ENCODE data around the gene PDHX.
"Not testable (repeated sequence)": the region's sequence is repeated elsewhere in the genome, so short reads cannot be mapped to it uniquely, and the experiment has no call there.

The PDHX gene

GRCh38 chr11:35017528-35018342 lies 101.3 kb downstream of the PDHX start:
- Histone ChIP-seq H3K9ac (no peak overlapping the region), H2AFZ (no peak overlapping the region), H3K36me3 (ENCODE audit: control insufficient read depth, insufficient read depth, low read length) (no peaks in the 10 kb centered on the region), H3K4me3 (ENCODE audit: low read depth, low read length) (no peak overlapping the region), H3K27ac (no peak overlapping the region), H3K4me1 (no peaks in the 10 kb centered on the region), H3K27me3 (ENCODE audit: control insufficient read depth, insufficient read depth, low read length) (no peaks in the 10 kb centered on the region), H3K9me3 (ENCODE audit: control insufficient read depth, low read length) (no peaks in the 10 kb centered on the region), H3K4me2 (ENCODE audit: low read length) (no peak overlapping the region), H3K79me2 (no peaks in the 10 kb centered on the region)
- TF ChIP-seq, protein P1, sequence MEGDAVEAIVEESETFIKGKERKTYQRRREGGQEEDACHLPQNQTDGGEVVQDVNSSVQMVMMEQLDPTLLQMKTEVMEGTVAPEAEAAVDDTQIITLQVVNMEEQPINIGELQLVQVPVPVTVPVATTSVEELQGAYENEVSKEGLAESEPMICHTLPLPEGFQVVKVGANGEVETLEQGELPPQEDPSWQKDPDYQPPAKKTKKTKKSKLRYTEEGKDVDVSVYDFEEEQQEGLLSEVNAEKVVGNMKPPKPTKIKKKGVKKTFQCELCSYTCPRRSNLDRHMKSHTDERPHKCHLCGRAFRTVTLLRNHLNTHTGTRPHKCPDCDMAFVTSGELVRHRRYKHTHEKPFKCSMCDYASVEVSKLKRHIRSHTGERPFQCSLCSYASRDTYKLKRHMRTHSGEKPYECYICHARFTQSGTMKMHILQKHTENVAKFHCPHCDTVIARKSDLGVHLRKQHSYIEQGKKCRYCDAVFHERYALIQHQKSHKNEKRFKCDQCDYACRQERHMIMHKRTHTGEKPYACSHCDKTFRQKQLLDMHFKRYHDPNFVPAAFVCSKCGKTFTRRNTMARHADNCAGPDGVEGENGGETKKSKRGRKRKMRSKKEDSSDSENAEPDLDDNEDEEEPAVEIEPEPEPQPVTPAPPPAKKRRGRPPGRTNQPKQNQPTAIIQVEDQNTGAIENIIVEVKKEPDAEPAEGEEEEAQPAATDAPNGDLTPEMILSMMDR (IDR thresholded peaks at IDR 0.05), result no peak

DNA sequence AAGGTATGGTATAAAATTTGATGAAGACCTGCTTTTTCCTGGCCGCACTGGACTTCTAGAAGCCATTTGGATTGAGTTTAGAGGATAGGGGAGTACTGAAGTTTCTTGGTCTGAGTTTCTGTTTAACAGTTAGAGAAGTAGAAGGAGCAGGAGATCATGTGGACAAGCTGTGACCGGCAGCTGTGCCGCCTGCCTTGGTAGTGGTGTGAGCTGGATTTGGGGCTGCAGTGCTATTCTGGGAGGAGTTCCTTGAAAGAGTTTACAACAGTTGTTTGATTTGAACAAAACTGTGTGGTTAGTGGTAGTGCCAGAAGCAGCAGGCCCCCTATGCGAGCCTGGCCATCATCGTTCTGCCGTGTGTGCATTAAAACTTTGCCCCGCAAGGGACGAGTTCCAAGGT lies 105.2 kb downstream of the PDHX start:
- Histone ChIP-seq H3K36me3 (ENCODE audit: control insufficient read depth, insufficient read depth, low read length) (no peaks in the 10 kb centered on the region), H3K9ac (no peak overlapping the region), H3K4me1 (no peaks in the 10 kb centered on the region), H3K27ac (no peak overlapping the region), H2AFZ (no peak overlapping the region), H3K4me3 (ENCODE audit: low read depth, low read length) (no peak overlapping the region), H3K79me2 (no peaks in the 10 kb centered on the region), H3K4me2 (ENCODE audit: low read length) (no peak overlapping the region), H3K9me3 (ENCODE audit: control insufficient read depth, low read length) (no peaks in the 10 kb centered on the region), H3K27me3 (ENCODE audit: control insufficient read depth, insufficient read depth, low read length) (no peaks in the 10 kb centered on the region)
- TF ChIP-seq, protein P1 (IDR thresholded peaks at IDR 0.05), result no peak

- not testable (repeated sequence) for H3K27me3 ChIP-seq (ENCODE audit: control insufficient read depth, insufficient read depth, low read length)
Observed at GRCh38 chr11:35023940-35024339, 107.5 kb downstream of the PDHX start.

DNA sequence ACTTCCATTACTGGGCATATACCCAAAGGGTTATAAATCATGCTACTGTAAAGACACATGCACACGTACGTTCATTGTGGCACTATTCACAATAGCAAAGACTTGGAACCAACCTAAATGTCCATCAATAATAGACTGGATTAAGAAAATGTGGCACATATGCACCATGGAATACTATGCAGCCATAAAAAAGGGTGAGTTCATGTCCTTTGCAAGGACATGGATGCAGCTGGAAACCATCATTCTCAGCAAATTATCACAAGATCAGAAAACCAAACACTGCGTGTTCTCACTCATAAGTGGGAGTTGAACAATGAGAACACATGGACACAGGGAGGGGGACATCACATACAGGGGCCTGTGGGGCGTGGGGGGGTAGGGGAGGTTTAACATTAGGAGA lies 111.6 kb downstream of the PDHX start:
- H3K4me2 ChIP-seq (ENCODE audit: low read length); H3K9ac ChIP-seq; H3K27me3 ChIP-seq (ENCODE audit: control insufficient read depth, insufficient read depth, low read length); H3K27ac ChIP-seq; H3K36me3 ChIP-seq (ENCODE audit: control insufficient read depth, insufficient read depth, low read length); H3K4me1 ChIP-seq; H2AFZ ChIP-seq; H3K9me3 ChIP-seq (ENCODE audit: control insufficient read depth, low read length); H3K4me3 ChIP-seq (ENCODE audit: low read depth, low read length); H3K79me2 ChIP-seq: not testable (repeated sequence)

More at GRCh38 chr11:35023940-35024339, 107.5 kb downstream of the PDHX start:
- not testable (repeated sequence) for H3K27ac ChIP-seq; H3K36me3 ChIP-seq (ENCODE audit: control insufficient read depth, insufficient read depth, low read length); H2AFZ ChIP-seq; H3K9ac ChIP-seq; H3K4me3 ChIP-seq (ENCODE audit: low read depth, low read length); H3K4me1 ChIP-seq; H3K4me2 ChIP-seq (ENCODE audit: low read length); H3K9me3 ChIP-seq (ENCODE audit: control insufficient read depth, low read length); H3K79me2 ChIP-seq

DNA sequence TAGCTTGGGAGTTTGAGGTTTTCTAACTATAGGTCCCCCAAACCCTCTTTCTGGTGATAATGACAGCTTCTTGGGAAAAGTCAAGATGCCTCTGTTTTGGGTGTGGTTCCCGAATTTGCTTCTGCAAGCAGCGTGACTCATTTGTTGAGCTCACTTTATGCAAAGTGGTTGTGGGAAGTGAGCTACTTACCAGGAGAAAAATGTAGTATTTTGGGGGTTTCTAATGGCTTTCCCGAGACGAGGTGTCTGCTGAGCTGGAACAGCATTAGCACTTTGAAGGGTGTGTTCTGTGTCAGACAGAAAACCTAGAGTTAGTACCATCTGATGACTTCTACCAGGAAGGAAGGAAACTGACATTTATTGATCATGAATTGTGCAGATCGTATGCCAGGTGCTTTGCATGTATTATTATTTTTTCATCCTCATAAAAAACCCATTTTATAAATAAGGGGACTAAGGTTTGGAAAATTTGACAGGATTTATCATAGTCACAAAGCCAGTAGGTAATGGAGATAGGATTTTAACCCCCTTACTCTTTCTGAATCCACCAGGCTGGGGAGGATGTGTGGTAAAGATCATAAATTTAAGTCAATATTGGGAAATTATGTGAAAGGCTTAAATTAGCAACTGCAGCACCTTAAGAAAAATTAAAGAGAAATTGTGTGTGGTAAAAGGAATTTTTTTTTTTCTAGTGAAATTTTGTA lies 113.7 kb downstream of the PDHX start:
- Histone ChIP-seq H3K9ac (no peak overlapping the region), H3K27ac (no peak overlapping the region), H2AFZ (no peak overlapping the region), H3K9me3 (ENCODE audit: control insufficient read depth, low read length) (no peaks in the 10 kb centered on the region), H3K79me2 (no peaks in the 10 kb centered on the region), H3K27me3 (ENCODE audit: control insufficient read depth, insufficient read depth, low read length) (no peaks in the 10 kb centered on the region), H3K4me3 (ENCODE audit: low read depth, low read length) (no peak overlapping the region), H3K36me3 (ENCODE audit: control insufficient read depth, insufficient read depth, low read length) (no peaks in the 10 kb centered on the region), H3K4me1 (no peaks in the 10 kb centered on the region), H3K4me2 (ENCODE audit: low read length) (no peak overlapping the region)
- TF ChIP-seq, protein P1 (IDR thresholded peaks at IDR 0.05), result no peak
